NB4 (cell line): ENCODE data around the gene CHN1.

ENCODE experiments used
- MYC ChIP-seq: IDR thresholded peaks from 2 replicates; pipeline ENCODE4 v1.6.1; 2011; ENCODE audit warnings: low read depth, low read length
- POLR2A ChIP-seq: IDR thresholded peaks from 2 replicates; pipeline ENCODE4 v1.6.1; 2011; ENCODE audit warnings: mild to moderate bottlenecking; ENCODE audit not compliant: insufficient read length; ENCODE audit errors: extremely low read depth
- TF ChIP-seq, protein P1 (sequence below): IDR thresholded peaks from one replicate; pipeline ENCODE4 v1.5.1; 2012; ENCODE audit warnings: low read depth, low read length
- TF ChIP-seq, protein P2 (sequence below): IDR thresholded peaks from 2 replicates; pipeline ENCODE4 v1.6.1; 2011; ENCODE audit warnings: low read depth, low read length

DNA sequence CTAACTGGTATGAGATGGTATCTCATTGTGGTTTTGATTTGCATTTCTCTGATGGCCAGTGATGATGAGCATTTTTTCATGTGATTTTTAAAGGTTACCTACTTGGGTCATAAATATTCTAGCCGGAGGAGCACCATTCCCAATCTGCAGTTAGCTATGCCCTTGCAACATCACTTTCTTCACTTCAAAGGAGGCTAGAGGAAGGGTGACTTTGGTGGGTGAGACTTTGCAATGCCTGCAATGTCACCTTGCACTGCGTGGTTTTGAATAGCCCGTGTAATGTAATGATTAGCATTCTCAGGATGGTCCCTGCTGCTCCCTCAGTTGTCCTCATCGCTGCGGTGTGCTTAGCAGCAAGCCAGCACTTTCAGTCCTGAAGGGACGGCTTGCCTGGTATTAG lies 184.8 kb downstream of the CHN1 start:
- TF ChIP-seq POLR2A, result no peak
- TF ChIP-seq, protein P1, sequence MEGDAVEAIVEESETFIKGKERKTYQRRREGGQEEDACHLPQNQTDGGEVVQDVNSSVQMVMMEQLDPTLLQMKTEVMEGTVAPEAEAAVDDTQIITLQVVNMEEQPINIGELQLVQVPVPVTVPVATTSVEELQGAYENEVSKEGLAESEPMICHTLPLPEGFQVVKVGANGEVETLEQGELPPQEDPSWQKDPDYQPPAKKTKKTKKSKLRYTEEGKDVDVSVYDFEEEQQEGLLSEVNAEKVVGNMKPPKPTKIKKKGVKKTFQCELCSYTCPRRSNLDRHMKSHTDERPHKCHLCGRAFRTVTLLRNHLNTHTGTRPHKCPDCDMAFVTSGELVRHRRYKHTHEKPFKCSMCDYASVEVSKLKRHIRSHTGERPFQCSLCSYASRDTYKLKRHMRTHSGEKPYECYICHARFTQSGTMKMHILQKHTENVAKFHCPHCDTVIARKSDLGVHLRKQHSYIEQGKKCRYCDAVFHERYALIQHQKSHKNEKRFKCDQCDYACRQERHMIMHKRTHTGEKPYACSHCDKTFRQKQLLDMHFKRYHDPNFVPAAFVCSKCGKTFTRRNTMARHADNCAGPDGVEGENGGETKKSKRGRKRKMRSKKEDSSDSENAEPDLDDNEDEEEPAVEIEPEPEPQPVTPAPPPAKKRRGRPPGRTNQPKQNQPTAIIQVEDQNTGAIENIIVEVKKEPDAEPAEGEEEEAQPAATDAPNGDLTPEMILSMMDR, result no peak
- no peak for TF ChIP-seq MYC
- TF ChIP-seq, protein P2, sequence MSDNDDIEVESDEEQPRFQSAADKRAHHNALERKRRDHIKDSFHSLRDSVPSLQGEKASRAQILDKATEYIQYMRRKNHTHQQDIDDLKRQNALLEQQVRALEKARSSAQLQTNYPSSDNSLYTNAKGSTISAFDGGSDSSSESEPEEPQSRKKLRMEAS, result no peak
